ENCODE data around the gene ZNF219. TPM values are rescaled to one million over a fixed set of nuclear protein-coding genes. Genes with fewer than 3 reads are reported as not detected.

ZNF219 gene
- total and polyA plus RNA-seq, 2 of the 13 experiments (the other 11 are each of a cell fraction or from before 2014, with no cell fraction given): 34.5 to 36.6 TPM

DNA sequence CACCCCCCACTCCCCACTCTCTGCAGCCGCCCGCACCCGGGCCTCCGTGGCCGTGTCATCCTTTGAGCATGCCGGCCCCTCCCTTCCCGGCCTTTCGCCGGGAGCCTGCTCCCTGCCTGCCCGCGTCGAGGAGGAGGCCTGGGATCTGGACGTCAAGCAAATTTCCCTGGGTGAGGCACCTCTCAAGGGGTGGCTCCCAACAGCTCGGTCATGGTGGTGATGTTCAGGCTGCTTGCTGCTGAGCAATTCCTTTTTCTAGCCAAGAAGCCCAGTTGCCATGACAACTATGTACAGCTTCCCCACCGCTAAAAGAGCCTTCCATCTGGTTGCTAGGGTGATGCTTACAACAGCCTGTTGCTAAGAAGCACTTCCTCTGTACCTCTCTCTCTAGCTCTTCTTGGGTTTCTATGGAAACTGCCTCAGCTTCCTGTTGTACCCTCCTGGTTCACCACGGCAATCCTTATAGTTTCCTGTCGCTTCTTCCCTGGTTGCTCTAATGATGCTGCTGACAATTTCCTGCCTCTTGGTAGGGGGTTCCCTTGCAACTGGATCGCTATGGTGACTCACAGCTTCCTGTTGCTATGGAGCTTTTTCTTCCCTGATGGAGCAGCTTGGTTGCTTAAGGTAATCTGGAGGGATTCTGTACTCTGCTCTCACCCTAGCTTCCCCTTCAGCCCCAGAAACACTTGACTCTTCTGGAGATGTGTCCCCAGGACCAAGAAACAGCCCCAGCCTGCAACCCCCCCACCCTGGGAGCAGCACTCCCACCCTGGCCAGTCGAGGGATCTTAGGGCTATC, 11.0 kb downstream of the ZNF219 start (continued):
- TF ChIP-seq ZNF83 (CRISPR knock-in tag; IDR thresholded peaks at IDR 0.05; ENCODE audit: borderline replicate concordance): no peak
- TF ChIP-seq RNF2 (conservative IDR thresholded peaks at IDR 0.05; ENCODE audit: low read depth): no peak
- TF ChIP-seq NFE2L2 (IDR thresholded peaks at IDR 0.05; ENCODE audit: low read length): no peak
- TF ChIP-seq HINFP (CRISPR knock-in tag; IDR thresholded peaks at IDR 0.05; ENCODE audit: low read depth): no peak
- TF ChIP-seq ATF7-NPFF (CRISPR knock-in tag; IDR thresholded peaks at IDR 0.05; ENCODE audit: low read depth): no peak
- no peak for TF ChIP-seq ZBTB4 (CRISPR knock-in tag; IDR thresholded peaks at IDR 0.05; ENCODE audit: borderline replicate concordance)
- TF ChIP-seq, protein P1, sequence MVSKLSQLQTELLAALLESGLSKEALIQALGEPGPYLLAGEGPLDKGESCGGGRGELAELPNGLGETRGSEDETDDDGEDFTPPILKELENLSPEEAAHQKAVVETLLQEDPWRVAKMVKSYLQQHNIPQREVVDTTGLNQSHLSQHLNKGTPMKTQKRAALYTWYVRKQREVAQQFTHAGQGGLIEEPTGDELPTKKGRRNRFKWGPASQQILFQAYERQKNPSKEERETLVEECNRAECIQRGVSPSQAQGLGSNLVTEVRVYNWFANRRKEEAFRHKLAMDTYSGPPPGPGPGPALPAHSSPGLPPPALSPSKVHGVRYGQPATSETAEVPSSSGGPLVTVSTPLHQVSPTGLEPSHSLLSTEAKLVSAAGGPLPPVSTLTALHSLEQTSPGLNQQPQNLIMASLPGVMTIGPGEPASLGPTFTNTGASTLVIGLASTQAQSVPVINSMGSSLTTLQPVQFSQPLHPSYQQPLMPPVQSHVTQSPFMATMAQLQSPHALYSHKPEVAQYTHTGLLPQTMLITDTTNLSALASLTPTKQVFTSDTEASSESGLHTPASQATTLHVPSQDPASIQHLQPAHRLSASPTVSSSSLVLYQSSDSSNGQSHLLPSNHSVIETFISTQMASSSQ (IDR thresholded peaks at IDR 0.05; ENCODE audit: low read depth): no peak
- TF ChIP-seq, protein P1 (CRISPR knock-in tag; IDR thresholded peaks at IDR 0.05; ENCODE audit: borderline replicate concordance): no peak
- TF ChIP-seq AKAP8 (CRISPR knock-in tag; IDR thresholded peaks at IDR 0.05): peak; percentile 54
- no peak for TF ChIP-seq MTF1 (CRISPR knock-in tag; IDR thresholded peaks at IDR 0.05)
- no peak for TF ChIP-seq ZNF3 (CRISPR knock-in tag; IDR thresholded peaks at IDR 0.05)
- TF ChIP-seq ZNF740 (CRISPR knock-in tag; IDR thresholded peaks at IDR 0.05): no peak
- no peak for TF ChIP-seq ZSCAN9 (CRISPR knock-in tag; IDR thresholded peaks at IDR 0.05; ENCODE audit: borderline replicate concordance)
- TF ChIP-seq, protein P2, sequence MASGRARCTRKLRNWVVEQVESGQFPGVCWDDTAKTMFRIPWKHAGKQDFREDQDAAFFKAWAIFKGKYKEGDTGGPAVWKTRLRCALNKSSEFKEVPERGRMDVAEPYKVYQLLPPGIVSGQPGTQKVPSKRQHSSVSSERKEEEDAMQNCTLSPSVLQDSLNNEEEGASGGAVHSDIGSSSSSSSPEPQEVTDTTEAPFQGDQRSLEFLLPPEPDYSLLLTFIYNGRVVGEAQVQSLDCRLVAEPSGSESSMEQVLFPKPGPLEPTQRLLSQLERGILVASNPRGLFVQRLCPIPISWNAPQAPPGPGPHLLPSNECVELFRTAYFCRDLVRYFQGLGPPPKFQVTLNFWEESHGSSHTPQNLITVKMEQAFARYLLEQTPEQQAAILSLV (CRISPR knock-in tag; IDR thresholded peaks at IDR 0.05; ENCODE audit: borderline replicate concordance): no peak
- TF ChIP-seq ZNF232 (CRISPR knock-in tag; IDR thresholded peaks at IDR 0.05; ENCODE audit: borderline replicate concordance): no peak
- TF ChIP-seq HCFC1 (IDR thresholded peaks at IDR 0.05; ENCODE audit: low read depth, low read length): no peak
- TF ChIP-seq RARG (CRISPR knock-in tag; IDR thresholded peaks at IDR 0.05; ENCODE audit: low read depth): no peak

Data from HepG2 (cell line).